Loucy (cell line): Measurements from ENCODE around the gene MC1R.

ENCODE experiments used
- H2AFZ ChIP-seq: fragments of 200-600 bp; sonication (generic); 2 replicates; pipeline ENCODE4 v1.6.0; 2016; ENCODE audit warnings: antibody characterized with exemption, mild to moderate bottlenecking, low read length, moderate library complexity
- H3F3A ChIP-seq: fragments of 200-600 bp; 2 replicates; pipeline ENCODE4 v1.6.0; 2016; ENCODE audit warnings: antibody characterized with exemption, low read depth, mild to moderate bottlenecking
- H3K27me3 ChIP-seq: fragments of 200-600 bp; sonication (generic); 2 replicates; pipeline ENCODE4 v1.6.1; 2014; ENCODE audit warnings: low read length, mild to moderate bottlenecking; ENCODE audit not compliant: insufficient read depth, poor library complexity, severe bottlenecking
- H3K36me3 ChIP-seq: fragments of 200-600 bp; sonication (generic); 2 replicates; pipeline ENCODE4 v1.6.1; 2016; ENCODE audit warnings: low read length; ENCODE audit not compliant: insufficient read depth
- H3K4me1 ChIP-seq: fragments of 200-600 bp; sonication (generic); 2 replicates; pipeline ENCODE4 v1.5.1; 2014; ENCODE audit warnings: low read length, mild to moderate bottlenecking; ENCODE audit not compliant: insufficient read depth, poor library complexity, severe bottlenecking
- H3K4me2 ChIP-seq: fragments of 200-600 bp; sonication (generic); 2 replicates; pipeline ENCODE4 v1.6.0; 2014; ENCODE audit warnings: antibody characterized with exemption, low read length, low read depth, mild to moderate bottlenecking; ENCODE audit not compliant: poor library complexity, severe bottlenecking
- H3K4me3 ChIP-seq: fragments of 200-600 bp; sonication (generic); 2 replicates; pipeline ENCODE4 v1.5.1; 2014; ENCODE audit warnings: low read length, mild to moderate bottlenecking, mixed read lengths; ENCODE audit not compliant: poor library complexity, severe bottlenecking
- H3K79me2 ChIP-seq: fragments of 200-600 bp; sonication (generic); 2 replicates; pipeline ENCODE4 v1.6.1; 2014; ENCODE audit warnings: low read length; ENCODE audit not compliant: insufficient read depth
- H3K9ac ChIP-seq: fragments of 200-600 bp; sonication (generic); 2 replicates; pipeline ENCODE4 v1.6.0; 2014; ENCODE audit warnings: mild to moderate bottlenecking, low read depth, low read length, moderate library complexity; ENCODE audit not compliant: poor library complexity, severe bottlenecking
- H3K9me2 ChIP-seq: fragments of 200-600 bp; sonication (generic); replicated peaks from 2 replicates; pipeline ENCODE4 v1.6.1; 2016; ENCODE audit warnings: low read depth, low read length, mixed read lengths
- H3K9me3 ChIP-seq: fragments of 200-600 bp; sonication (generic); 2 replicates; pipeline ENCODE4 v1.6.1; 2014; ENCODE audit warnings: mild to moderate bottlenecking, antibody characterized with exemption, low read length, low read depth; ENCODE audit not compliant: insufficient read depth
- H4K20me1 ChIP-seq: fragments of 200-600 bp; sonication (generic); 2 replicates; pipeline ENCODE4 v1.6.0; 2014; ENCODE audit warnings: antibody characterized with exemption, low read length, mild to moderate bottlenecking; ENCODE audit not compliant: insufficient read depth, poor library complexity, severe bottlenecking
- CTCF ChIP-seq: fragments of 200-600 bp; sonication (generic); conservative IDR thresholded peaks from 2 replicates; pipeline ENCODE4 v1.5.1; 2014; ENCODE audit warnings: mild to moderate bottlenecking, antibody characterized with exemption, low read length
- EZH2phosphoT487 ChIP-seq: fragments of 200-600 bp; IDR thresholded peaks from 2 replicates; pipeline ENCODE4 v1.6.1; 2018; ENCODE audit warnings: antibody characterized with exemption, mild to moderate bottlenecking, moderate library complexity, borderline replicate concordance

The MC1R gene

GRCh38 chr16:89905511-89906139 lies 13.0 kb upstream of the MC1R start:
- no peaks in the 10 kb centered on the region for H3K4me1 ChIP-seq
- no peaks in the 10 kb centered on the region for H3F3A ChIP-seq
- H3K36me3 ChIP-seq: no peaks in the 10 kb centered on the region; the same call in 1 of the 2 replicates
- no peaks in the 10 kb centered on the region for H3K9me3 ChIP-seq
- no peak overlapping the region for H3K9ac ChIP-seq
- TF ChIP-seq EZH2phosphoT487: no peak
- TF ChIP-seq CTCF: no peak
- H4K20me1 ChIP-seq: no peaks in the 10 kb centered on the region
- H3K4me2 ChIP-seq: no peak overlapping the region
- H3K79me2 ChIP-seq: no peaks in the 10 kb centered on the region
- no peak overlapping the region for H2AFZ ChIP-seq
- H3K9me2 ChIP-seq: no peaks in the 10 kb centered on the region
- no peaks in the 10 kb centered on the region for H3K27me3 ChIP-seq
- H3K4me3 ChIP-seq: no peak overlapping the region

- no peak overlapping the region for H3K4me3 ChIP-seq
- no peaks in the 10 kb centered on the region for H3K9me3 ChIP-seq
- no peak overlapping the region for H3K4me2 ChIP-seq
- H3K9me2 ChIP-seq: no peaks in the 10 kb centered on the region
- H3F3A ChIP-seq: no peaks in the 10 kb centered on the region
- H3K36me3 ChIP-seq: no peaks in the 10 kb centered on the region
- no peaks in the 10 kb centered on the region for H3K79me2 ChIP-seq
- TF ChIP-seq EZH2phosphoT487 (no peak), CTCF (no peak)
- no peaks in the 10 kb centered on the region for H3K4me1 ChIP-seq
- no peaks in the 10 kb centered on the region for H4K20me1 ChIP-seq
- H3K27me3 ChIP-seq: no peaks in the 10 kb centered on the region
- H2AFZ ChIP-seq: no peak overlapping the region
- H3K9ac ChIP-seq: no peak overlapping the region
Observed at GRCh38 chr16:89906140-89907025, 12.3 kb upstream of the MC1R start.

GRCh38 chr16:89907055-89907814 lies 11.4 kb upstream of the MC1R start:
- H4K20me1 ChIP-seq: no peaks in the 10 kb centered on the region
- H3K9me3 ChIP-seq: no peaks in the 10 kb centered on the region
- H3K4me2 ChIP-seq: no peak overlapping the region
- H3K36me3 ChIP-seq: no peaks in the 10 kb centered on the region
- no peaks in the 10 kb centered on the region for H3K79me2 ChIP-seq
- H3K9ac ChIP-seq: no peak overlapping the region
- no peaks in the 10 kb centered on the region for H3F3A ChIP-seq
- H2AFZ ChIP-seq: no peak overlapping the region
- no peak overlapping the region for H3K4me3 ChIP-seq
- no peaks in the 10 kb centered on the region for H3K4me1 ChIP-seq
- H3K27me3 ChIP-seq: no peaks in the 10 kb centered on the region
- no peaks in the 10 kb centered on the region for H3K9me2 ChIP-seq
- no peak for TF ChIP-seq CTCF
- TF ChIP-seq EZH2phosphoT487: no peak
